Cortex of kidney (tissue), 1 donor: ENCODE results near the gene ADGRL3.

Source experiments
- DNase-seq: peaks from one replicate; lab custom pipeline; 2025; lab: John Stamatoyannopoulos, UW

The ADGRL3 gene

DNA sequence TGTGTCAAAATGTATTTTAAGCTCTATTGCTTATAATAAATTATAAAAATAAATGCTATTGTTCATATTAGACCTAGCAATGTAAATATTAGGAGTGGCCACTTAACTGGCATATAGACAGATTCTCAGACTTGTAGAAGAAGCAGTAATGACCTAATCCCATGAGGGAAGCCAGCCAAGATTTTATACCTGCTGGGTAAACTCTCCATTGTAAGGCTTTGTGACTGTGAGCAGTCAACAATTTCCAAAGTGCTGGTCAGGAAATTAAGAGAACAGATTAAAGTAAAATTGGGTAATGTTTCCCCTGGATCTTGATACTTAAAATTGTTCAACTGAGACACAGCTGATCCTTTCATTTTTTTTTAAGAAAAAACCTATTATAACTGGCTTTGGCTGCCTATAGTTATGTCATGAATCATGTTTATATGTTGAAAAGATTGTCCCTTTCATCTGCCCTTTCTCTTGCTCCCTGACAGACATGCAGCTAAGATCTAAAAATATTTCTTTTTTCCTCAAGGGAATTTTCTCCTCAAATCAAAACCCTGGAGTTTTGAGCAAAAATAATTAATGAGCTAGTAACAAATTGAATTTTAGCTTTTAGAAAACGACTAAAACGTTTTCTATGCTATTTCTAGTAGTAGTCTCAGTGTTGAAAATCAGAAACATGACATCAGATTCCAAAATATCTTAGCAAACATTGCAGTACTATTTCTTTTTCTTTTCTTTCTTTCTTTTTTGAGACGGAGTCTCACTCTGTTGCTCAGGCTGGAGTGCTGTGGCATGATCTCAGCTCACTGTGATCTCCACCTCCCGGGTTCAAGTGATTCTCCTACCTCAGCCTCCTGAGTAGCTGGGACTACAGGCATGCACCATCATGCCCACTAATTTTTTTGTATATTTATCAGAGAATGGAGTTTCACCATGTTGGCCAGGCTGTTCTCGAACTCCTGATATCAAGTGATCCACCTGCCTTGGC is 77.9 kb downstream of the ADGRL3 start:
- DNase-seq, result no peak

DNA sequence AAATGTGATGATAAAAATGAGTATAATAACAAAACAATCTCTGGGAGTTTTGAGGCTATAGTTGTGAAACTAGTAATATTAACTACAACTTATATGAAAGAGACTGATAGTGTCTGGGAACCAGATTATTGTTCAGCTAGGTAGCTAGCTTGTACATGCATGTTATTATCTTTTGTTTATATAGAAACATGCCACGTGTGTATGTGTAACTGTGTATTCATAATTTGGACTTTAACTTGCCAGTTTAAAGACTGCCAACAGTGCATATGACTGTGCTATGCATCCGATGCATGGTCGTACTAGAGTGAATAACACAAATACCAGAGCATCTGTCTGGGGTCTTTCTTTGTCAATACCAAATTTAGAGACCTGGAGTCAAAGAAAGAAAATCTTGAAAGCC is 92.2 kb downstream of the ADGRL3 start:
- no peak for DNase-seq

DNA sequence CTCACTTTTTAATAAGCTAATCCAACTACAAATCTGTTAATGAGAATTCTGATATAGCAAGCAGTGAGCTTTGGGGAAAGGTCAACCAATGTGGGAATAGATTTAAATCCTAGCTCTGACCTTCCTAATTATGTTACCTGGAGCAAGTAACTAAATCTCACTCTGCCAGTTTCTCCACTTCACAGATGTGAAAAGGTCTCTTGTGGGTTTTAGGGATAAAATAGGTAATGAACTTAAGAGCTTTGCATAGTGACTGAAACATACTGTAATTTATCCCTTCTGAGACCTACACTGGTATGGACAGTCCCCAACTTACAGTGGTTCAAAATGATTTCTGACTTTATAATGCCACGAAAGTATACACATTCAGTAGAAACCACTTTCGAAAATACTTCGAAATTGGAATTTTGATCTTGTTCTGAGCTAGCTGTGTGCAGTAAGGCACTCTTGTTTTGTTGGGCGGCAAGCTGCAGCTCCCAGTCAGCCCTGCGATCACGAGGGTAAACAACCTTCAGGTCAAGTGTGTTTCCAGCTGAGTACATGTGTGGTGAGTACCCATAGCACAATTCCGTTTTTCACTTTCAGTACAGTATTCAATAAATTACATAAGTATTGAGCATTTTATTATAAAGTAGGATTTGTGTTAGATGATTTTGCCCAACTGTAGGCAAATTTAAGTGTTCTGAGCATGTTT is 93.7 kb downstream of the ADGRL3 start:
- DNase-seq, result no peak

DNA sequence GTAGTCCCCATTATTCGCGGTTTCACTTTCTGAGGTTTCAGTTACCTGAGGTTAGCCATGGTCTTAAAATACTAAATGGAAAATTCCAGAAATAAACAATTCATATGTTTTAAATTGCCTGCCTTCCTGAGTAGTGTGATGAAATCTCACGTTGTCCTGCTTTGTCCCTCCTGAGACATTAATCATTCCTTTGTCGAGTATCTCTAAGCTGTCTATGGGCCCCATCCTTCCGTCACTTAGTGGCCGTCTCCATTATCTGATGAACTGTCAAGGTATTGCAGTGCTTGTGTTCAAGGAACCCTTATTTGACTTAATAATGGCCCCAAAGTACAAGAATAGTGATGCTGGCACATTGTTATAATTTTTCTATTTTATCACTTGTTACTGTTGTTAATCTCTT is 94.8 kb downstream of the ADGRL3 start:
- DNase-seq, result no peak

DNA sequence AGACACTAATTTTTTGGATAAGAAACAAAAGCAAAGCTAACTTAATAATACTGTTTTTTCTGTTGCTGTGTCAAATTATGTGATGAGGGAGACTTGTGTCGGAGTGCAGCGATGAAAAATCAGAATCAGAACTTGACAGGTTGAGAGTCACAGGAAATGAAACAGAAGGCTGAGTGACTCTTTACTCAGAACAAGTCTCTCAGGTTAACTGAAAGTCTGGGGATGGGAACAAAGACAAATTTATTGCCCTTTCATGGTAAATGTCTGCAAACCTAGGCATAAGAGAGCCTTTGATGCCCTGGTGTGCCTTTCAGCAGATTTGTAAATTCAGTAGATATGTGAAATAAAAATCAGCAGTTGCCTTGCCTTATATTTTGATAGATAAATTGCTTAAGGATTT is 96.0 kb downstream of the ADGRL3 start:
- DNase-seq, result no peak

DNA sequence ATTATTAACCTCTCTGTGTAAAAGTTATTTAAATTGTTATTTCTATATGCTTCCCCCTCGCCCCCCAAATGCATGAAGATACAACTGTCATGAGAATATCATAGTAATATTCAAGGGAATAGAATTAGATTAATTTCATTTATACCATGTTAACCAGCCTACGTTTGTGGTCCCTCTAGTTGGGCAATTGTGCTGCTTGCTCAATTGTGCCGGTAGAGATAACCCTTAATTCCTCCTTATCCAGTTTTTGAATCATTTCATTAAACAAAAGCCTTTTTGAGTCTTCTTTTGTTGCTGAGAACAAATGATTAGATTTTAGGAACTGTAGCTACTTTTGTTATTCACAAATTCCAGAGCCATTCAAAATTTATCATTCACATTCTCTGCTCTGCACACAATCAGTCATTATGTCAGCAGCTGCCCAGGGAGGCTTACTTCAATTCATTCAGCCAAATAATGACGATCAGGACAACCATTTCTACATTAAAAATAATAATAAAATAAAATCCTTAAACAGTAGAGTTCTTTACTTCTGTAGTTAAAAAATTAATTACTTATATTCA is 98.1 kb downstream of the ADGRL3 start:
- no peak for DNase-seq

DNA sequence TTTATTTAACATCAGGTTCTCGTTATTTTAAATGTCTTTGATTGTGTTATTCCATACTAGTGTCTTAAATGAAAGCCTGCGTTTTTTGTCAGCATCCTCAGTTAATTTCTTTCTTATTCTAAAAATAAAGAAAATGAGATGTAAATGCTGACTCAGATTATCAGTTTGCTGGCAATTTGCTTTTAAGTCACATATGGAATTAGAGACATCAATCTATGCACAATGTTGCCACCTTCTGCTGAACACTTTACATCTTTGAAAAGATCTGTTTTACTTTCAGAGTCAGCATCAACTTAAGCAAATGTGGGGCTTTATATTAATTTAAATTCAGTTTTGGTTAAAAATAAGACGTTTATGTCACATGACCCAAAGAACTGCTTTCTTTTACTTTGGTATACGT is 99.2 kb downstream of the ADGRL3 start:
- no peak for DNase-seq

DNA sequence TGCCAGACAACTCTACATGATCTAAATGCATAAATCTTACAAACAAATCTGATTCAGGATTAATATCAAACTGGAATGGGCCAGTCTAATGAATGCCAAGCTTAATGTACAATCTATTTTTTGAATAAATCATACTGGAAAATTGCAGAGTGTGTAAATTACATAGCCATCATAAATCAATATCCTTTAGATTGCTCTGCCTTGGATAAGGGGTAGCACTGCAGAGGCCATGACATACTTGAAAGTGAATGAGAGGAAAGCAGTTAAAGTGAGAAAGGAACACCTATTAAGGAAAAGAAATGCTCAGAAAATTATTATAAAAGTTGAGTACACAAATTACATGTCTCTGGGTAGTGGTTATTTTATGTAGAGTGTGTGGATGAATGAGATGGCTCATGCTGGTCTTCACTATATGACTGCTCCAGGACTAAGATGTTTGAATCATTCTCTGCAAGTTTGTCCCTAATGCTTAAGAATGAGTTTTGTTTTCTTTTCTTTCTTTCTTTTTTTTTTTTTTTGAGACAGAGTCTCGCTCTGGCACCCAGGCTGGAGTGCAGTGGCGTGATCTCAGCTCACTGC is 100.2 kb downstream of the ADGRL3 start:
- DNase-seq, result no peak

DNA sequence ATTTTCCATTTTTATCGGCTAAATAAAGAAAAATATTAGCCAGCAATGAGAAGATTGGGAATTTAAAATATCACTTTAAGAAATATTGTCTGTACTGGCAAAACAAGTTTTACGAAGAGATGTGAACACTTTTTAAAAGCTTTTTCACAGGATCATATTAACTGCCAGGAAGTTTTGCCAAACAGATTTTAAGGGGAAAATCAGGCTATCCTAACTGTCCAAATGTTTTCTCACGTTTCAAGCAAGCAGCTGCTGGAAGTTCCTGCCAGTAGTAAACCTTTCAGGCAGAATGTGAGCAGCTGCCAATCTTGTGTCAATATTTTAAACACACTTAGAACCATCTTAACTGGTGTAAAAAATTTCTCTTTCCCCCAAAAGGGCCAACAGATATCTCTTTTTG is 101.1 kb downstream of the ADGRL3 start:
- no peak for DNase-seq

DNA sequence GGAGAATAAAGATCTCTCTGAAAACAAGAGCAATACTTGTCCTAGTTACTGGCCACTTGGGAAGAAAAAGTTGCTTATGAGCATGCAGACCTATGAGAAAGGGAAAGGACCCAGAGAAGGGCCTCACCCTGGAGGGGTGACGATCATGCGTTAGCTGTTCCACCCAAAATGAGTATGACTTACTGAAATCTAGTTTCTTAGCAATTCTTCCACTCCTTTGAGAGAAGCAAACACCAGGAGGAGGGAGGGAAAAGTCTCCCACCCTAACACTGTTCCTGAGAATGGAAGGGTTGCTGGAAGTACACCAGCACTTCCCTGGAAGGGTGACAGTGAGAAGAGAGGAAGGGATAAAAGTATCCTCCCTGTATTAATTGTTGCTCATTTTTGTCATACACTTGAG is 107.9 kb downstream of the ADGRL3 start:
- DNase-seq, result no peak

DNA sequence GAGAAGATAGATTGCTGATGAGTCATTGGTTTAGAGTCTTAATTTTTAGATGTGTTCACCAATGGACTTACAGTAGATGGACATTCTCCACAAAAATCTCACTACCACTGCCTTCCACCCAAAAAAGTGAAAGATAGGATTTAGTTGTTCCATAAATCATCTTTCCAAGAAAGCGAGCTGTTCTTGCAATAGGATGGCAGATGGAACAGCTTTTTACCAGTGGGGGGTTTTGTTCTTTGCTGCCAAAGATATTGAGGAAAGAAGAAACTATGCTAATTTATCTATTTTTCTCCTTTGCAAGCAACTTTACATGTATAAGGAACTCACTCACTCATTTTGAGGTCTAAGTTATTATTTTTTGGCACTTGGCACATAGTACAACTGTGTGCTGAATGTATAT is 109.5 kb downstream of the ADGRL3 start:
- DNase-seq, result no peak

DNA sequence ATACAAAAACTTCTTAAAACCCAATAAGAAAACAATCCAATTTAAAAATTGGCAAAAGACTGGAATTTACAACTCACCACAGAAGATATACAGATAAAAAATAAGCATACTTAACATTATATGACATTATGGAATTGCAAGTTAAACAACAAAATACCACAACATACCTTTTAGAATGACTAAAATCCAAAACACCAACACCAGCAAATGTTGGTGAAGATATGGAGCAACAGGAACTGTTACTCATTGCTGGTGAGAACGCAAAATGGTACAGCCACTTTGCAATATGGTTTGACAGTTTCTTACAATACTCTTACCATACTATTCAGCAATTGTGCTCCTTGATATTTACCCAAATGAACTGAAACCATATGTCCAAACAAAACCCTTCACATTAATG is 112.4 kb downstream of the ADGRL3 start:
- DNase-seq, result no peak

DNA sequence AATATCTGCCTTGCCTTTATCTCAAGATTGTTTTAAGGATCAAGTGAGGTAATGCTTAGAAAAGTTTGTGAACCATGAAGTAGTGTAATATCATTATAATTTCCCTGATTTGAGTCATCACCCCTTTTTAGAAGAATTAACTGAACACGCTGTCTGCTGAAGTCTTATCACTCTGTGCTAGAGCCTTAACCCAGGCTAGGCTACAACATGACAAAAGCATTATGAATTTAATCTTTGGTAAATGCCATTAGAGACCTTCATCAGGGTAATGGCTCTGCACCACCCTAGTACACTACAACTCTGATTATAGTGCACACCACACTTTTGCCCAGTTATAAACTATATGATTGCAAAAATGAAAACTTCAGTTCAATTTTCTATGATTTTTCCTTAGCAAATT is 118.3 kb downstream of the ADGRL3 start:
- DNase-seq, result no peak

DNA sequence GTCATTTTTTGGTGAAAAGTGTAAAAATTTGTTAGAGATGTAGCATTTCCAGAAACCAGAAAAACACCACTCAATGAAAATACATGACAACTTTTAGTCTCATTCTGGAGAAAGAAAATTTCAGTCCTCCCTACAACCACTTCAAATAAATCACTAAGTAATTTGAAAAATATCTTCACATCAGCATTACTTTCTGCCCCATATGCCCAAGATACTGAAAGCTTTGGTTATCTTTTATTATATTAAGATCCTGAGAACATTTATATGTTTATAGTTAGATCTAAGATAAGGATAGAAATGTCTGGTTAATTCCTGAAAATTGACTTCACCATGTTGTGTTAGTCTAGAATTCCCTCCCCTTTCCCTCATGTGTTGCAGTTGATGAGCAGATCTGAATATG is 119.0 kb downstream of the ADGRL3 start:
- no peak for DNase-seq

DNA sequence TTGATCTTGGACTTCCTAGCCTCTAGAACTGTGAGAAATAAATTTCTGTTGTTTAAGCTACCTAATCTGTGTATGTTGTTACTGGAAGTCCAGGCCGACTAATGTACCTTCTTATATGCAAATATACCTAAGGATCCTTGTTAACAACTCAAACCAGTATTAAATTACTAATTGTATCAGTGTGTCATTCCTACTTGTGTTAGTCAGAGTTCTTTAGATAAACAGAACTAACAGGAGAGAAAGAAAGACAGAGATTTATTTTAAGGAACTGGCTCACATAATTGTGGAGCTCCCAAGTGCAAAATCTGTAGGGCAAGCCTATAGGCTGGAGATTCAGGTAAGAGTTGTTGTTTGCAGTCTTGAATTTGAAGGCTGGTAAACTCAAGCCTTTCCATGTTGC is 120.0 kb downstream of the ADGRL3 start:
- DNase-seq, result no peak

DNA sequence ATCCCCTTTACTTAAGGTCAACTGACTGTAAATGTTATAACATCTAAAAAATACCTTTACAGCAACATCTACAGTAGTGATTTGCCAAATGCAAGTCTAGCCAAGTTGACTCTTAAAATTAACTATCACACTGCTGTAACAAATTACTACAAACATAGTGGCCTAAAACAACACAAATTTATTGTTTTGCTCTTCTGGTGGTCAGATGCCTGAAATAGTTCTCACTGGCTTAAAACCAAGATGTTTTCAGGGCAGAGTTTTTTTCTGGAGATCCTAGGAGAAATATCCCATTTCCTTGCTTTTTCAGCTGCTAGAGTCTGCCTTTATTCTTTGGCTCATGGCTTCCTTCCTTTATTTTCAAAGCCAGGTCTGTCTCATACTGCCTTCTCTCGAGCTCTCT is 120.5 kb downstream of the ADGRL3 start:
- DNase-seq, result no peak

DNA sequence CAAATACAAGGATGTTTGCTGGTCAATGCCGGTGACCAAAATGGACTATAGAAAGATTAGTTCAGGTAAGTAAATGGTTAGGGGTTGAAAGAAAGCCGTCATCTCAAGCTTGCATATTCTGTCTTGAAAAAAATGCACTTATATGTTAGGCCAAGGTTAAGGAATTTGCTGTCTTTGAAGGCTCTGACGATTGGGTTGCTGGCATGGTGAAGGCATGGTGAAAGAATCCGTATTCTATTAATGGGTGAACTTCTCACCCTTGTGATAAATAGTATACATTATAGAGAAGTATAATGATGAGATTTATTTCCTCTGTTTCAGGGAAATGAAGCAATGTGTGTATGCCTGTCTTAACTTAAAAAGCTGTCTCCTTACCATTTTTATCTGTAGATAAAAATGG is 132.6 kb downstream of the ADGRL3 start:
- DNase-seq, result no peak

DNA sequence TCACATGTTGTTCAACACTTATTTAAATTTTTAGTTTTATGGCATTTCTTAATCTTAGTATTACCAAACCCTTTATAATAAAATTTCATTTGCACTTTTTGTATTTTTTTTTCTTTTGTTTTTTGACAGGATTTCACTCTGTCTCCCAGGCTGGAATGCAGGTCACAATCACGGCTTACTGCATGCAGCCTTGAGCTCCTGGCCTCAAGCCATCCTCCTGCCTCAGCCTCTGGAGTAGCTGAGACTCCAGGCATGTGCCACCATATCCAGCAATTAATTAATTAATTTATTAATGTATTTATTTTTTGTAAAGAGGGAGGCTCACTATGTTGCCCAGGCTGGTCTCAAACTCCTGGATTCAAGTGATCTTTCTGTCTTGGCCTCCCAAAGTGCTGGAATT is 133.4 kb downstream of the ADGRL3 start:
- no peak for DNase-seq

DNA sequence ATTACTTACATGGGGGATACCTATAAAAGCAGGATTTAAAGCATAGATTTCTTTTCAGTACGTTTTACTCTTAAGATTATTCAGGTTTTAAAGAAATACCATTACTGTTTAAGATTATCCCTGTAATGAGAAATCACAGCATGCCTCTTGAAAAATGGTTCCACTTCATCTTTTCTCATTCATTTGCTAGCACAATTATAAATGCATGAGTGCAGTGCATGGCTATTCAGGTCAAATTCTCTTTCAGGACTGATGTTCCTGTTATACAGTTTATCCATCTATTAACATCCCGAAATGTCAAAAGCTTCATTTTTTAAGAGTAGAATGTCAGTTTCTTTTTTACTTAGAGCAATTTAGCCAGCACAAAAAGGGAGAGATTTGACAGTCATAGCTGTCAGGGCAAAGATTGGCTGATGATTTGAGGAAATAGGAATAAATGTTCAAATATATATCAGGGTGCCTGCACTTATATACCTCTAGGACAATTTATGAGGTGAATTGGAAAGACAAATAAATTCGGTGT is 135.2 kb downstream of the ADGRL3 start:
- no peak for DNase-seq

DNA sequence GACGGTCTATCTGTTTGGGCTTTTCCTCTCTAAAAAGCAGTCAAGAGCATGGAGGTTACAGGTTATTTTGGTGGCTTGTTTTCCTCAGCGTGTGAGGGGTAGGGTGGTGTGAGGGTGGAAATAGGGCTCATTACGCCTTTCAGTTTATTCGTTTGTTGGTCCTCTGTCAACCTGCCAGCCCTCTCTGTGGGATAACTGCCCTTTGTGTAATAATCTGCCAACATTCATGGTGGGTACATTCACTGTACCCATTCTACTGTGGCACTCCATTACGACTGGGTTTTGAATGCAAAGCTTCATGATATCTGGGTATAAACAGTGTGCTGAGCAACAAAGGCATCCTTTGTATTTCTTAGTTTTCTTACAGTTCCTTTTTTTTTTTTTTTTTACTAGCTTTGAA is 136.4 kb downstream of the ADGRL3 start:
- no peak for DNase-seq

DNA sequence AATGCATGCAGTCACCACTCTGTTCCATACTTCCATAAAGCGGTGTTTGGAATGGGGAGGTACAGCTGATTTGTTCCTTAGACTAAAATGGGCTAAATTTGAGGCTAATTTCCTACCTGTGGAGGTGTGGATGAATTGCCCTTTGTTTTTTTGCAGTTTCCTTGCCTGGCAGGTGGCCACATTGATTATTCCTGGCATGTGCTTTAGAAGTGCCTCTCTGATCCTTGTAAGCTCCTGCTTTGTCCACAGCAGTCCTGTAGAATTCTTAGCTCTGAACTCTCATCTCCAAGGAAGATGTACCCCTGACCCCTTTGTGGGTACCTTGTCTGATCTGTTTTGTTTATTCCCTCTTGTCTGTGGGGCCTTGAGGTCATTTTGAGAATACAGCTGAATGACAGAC is 136.8 kb downstream of the ADGRL3 start:
- DNase-seq, result no peak

DNA sequence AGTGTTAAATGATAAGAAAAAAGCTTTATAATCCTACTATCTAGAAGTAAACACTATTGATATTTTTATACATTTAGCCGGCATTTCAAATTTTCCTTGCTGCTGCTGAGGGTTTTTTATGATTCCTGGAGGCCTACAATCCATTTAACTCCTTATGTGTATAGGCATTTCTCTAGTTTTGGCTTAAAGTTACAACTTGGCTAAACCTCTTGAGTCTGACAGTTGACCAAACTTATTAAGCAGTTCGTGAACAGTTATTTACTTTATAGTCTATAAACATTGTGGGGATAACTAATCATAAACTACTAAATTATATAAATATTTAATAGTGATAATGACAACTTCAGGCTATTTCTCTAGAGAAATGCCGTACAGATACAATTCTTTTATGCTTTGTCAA is 141.9 kb downstream of the ADGRL3 start:
- DNase-seq, result no peak

DNA sequence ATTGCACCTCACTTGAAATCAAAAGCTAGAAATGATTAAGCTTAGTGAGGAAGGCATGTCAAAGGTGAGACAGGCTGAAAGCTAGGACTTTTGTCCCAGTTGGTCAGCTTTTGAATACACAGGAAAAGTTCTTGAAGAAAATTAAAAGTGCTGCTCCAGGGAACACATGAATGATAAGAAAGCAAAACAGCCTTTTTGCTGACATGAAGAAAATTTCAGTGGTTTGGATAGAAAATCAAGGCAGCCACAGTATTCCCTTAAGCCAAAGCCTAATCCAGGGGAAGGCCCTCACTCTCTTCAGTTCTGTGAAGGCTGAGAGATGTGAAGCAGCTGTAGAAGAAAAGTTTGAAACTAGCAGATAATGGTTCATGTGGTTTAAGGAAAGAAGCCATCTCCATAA is 150.8 kb downstream of the ADGRL3 start:
- DNase-seq, result no peak
